T follicular helper cell (primary cell): ENCODE data around the gene TAF15.

Experiments used
- DNase-seq: peaks from one replicate; pipeline ENCODE4 v3.0.0-alpha.2; 2020; ENCODE audit warnings: low read depth

The TAF15 gene

DNA sequence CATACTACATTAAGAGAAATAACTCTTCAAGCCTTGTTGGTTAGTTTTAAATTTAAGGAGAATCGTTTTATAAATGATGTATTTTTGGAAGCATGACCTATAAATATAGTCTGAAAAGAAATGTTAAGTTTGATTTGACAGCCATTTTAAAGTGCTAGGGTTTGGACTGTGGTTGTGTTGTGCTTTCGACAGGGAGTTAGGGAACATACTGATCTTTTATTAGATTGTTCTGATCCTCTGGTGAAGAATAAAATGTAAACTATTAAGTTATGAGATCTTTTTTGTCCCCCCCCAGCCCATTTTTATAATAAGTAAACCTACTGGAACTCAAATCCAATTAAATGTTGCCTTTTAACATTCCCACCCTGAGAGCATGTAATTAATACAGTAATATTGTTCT lies 12.0 kb downstream of the TAF15 start:
- DNase-seq: no peak

DNA sequence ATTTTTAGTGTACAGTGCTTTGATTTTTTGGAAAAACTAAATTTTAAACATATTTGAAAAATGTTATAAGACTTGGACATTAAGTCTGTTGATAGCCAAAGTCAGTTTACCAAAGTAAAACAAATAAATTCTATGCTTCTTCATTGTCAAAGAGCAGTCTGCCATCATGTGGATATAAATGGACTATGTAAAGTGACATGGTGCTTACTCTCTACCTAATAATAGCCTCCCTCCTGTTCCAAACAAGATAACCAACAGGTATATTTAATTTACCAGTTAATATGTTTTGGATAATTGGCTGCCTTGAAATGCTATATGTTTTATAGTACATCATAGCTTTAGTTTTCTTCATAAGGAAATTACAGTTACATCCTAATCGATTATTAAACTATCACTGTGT lies 15.9 kb downstream of the TAF15 start:
- DNase-seq: no peak

DNA sequence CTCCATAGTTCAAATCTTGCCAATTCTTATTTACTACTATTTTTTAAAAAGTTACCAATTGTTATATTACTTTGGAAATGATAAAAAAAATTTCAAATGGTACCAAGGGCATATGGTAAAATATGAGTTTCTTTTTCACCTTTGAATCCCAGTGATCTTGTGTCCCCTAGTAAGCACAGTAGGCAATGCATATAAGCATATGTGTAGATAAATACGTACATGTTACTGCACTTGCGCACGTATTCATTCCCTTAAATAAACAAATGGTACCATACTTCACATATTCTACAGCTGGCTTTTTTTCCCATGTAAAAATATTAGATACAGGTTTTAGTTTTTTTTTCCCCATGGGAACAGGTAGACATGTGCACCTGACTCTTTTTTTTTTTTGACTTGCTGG lies 31.8 kb downstream of the TAF15 start:
- DNase-seq: no peak

DNA sequence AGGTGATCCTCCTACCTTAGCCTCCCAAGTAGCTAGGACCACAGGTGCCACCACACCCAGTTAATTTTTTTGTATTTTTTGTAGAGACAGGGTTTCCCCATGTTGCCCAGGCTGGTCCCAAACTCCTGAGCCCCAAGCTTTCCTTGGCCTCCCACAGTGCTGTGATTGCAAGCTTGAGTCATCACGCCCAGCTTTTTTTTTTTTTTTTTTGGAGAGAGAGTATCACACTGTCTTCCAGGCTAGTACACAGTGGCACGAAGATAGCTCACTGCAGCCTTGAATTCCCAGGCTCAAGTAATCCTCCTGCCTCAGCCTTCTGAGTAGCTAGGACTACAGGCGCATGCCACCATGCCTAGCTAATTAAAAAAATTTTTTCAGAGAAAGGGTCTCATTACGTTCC lies 32.2 kb downstream of the TAF15 start:
- DNase-seq: no peak

DNA sequence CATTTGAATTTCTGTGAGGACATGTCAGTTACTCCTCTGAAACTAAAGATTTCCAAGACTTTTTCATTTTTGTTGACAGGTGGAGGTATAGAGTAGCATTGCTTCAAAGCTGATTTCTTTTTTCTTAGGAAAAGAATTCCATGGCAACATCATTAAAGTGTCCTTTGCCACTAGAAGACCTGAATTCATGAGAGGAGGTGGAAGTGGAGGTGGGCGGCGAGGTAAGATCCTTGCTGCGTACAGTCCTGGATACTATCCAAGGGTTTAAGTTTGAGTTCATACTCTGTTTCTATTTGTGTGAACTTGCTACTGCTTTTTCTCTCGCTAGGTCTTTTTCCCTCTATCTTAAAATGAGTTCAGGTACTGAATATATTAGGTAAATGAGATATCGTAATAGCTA lies 33.0 kb downstream of the TAF15 start:
- no peak for DNase-seq

DNA sequence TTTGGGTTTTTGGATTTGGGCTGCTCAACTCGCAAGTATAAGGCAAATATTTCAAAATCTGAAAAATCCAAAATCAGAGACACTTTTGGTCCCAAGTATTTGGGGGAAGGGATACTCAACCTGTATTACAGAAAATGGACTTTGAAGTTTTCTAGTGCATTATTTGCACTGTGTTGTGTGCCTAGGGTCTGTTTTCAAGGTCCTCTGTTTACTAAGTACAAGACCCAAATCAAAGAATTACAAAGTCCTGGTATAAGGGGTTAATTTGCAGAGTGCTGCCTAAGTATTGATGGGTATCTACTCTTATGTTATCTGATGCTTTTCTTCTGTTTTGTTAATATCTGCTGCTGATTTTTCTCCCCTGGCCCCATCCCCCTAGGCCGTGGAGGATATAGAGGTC lies 34.4 kb downstream of the TAF15 start:
- DNase-seq: no peak

DNA sequence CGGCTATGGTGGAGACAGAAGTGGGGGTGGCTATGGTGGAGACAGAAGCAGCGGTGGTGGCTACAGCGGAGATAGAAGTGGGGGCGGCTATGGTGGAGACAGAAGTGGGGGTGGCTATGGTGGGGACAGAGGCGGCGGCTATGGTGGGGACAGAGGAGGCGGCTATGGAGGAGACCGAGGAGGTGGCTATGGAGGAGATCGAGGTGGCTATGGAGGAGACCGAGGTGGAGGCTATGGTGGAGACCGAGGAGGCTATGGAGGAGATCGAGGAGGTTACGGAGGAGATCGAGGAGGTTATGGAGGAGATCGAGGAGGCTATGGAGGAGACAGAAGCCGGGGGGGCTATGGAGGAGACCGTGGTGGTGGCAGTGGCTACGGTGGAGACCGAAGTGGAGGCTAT lies 35.3 kb downstream of the TAF15 start:
- no peak for DNase-seq

DNA sequence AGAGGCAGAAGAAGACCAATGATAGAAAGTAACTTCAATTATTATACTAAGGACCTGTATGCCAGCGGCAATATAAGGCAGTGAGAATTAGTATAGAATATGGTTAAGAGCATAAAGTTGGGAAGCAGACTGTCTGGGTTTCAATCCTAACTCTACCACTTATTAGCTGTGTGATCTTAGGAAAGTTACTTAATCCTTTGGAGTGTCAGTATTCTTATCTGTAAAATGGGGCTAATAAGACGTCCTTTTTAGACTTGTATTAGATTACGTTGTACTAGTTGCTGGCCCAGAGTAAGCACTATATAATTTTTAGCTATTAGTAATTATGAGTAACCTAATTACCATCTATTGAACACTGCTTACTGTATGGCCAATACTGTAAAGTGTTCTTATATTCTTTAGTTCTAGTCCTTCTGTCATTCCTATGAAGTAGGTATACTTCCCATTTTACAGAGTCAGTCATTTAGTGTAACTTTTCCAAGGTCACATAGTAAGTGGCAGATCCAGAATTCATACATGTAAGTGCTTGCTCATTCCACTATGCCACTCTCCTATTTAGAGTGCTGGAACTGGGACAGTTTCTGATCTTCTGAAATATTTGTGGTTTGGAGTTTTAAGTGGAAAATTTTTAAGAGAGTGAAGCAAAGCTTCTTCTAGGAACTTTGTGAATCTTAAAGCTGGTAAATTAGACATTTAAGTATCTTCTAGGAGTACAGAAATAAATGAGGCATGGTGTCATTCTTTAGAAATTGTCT lies 36.9 kb downstream of the TAF15 start:
- DNase-seq: no peak

DNA sequence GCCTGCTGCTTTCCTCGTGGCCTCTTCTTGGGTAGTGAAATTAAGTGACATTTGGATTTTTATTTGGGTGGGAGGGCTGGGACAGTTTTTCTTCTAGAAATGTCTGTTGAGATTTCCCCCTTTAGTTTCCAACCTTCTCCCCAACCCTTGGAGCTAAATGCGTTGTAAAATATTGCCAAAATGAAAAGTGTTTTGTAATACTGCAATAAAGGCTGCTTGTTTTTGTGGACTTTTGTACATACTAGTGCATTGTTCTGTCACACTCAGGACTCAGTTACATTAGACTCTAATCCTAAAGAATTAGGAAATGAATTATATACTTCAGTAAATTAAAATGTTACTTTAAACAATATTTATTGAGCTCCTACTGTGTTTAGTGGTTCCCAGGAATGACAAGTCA lies 37.7 kb downstream of the TAF15 start:
- DNase-seq: no peak

DNA sequence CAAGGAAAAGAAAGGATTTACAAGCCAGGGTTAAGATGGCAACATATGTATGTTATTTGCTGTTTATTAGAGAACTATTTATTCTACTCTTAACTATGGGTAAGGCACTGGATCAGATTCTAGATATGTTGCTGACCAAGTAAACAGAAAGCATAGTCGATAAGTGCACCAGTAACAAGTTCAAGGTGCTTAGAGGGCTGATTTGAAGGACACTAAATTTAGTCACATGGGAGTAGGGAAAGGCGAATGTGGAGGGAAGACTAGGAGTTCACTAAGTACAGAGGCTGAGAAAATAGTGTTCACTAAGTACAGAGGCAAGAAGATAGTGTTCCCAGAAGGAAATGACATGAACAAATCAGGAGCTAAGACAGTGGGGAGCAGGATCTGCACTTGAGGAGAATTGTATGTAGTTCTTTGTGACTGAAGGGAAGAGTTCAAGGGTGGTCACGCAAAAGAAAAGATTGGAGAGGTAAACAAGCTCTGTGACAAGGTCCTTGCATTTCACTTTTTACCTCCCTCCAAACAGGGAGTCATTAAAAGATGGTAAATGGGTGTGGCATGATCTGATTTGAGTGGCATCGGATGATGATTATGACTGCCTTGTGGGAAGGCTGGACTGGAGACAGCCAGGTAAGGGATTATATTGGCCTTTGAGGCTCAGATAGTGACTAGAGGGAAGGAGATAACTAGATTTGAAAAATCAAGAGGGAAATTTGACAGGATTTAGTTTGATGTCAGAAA lies 38.5 kb downstream of the TAF15 start:
- DNase-seq: no peak

DNA sequence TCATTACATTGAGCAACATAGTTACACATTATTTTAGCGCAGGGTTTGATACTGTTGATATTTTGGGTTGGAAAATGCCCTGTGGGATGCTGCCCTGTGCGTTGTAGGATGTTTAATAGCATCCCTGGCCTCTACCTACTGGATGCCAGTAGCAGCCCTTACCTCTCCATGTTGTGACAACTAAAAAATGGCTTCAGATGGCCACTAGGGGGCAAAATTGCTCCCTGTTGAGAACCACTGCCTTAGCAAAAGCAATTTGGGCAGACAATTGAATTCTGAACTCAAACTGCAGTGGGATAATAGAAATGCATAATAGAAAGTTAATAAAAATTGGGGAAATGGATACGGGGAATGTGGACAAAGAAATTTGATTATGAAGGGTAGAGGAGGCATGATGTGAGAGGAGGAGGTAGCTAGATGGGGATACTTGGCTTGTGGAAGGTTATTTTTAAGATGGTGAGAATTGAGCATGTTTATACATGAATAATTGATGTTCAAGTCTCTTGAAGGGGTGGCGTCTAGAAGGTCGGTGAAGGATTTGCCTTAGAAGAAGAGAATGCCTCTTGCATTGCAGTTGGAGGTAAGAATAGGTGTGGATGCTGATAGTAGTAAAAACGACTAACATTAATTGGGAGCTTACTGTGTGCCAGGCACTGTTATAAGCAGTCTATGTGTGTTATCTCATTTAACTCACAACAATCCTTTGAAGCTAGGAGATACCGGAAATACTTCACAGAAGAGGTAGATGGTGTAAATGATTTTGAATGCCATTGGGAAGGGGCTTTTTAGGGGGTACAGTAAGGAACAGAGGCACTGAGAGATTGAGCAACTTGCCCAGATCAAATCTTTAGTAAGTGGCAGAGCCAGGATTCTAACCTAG lies 40.4 kb downstream of the TAF15 start:
- peak; percentile 24 for DNase-seq

DNA sequence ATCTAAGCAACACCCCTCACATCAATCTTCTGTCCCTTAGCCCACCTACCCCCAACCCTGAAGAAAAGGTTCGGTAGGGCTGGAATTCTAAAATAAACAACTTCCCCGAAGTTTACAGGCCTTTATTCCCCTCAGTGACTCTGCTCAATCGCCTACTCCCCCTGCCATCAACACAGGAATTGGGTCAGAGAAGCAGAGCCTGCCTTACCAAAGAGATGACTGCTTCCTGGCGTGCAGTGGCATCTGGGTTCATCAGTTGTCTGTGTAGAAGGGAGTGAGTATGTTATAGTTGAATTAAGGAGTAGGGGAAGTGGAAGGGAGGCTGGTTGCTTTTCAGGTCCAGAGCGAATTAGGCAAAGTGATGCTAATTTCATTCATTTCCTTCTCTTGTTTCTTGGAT lies 46.7 kb downstream of the TAF15 start:
- no peak for DNase-seq

DNA sequence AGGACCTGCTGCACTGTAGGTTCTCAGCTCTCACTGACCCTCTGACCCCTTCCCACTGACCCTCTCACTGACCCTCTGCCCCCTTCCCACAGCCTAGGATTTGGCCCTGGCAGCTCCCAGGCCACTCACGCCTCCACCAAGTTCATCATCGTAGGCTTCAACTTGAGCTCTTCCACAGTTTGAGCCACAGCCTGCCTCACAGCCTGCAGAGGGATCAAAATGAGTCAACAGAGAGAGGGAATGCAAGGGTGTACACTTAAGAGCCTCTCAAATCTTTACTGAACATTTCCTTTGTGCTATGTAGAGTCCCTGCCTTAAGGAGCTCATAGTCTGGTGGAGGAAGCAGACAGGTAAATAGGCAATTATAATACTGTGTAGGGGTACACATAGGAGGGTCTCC lies 47.3 kb downstream of the TAF15 start:
- DNase-seq: no peak

DNA sequence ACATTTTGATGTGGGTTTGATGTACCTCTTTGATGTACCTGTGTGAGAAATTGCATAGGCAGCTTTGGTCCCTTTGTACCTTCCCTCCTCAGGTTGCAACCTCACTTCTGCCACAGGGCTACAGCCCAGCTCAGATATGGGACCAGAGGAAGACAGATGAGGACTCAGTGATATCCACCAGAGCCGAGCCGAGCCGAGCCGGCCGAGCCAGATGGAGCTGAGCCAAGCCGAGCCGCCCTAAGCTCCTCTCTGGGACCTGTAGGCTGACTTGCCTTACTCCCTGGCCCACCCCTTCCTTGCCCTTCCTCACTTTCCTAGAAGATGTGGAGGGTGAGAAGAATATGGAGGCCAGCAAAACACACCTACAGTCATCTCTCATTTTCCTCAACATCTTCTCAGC lies 55.6 kb downstream of the TAF15 start:
- no peak for DNase-seq

DNA sequence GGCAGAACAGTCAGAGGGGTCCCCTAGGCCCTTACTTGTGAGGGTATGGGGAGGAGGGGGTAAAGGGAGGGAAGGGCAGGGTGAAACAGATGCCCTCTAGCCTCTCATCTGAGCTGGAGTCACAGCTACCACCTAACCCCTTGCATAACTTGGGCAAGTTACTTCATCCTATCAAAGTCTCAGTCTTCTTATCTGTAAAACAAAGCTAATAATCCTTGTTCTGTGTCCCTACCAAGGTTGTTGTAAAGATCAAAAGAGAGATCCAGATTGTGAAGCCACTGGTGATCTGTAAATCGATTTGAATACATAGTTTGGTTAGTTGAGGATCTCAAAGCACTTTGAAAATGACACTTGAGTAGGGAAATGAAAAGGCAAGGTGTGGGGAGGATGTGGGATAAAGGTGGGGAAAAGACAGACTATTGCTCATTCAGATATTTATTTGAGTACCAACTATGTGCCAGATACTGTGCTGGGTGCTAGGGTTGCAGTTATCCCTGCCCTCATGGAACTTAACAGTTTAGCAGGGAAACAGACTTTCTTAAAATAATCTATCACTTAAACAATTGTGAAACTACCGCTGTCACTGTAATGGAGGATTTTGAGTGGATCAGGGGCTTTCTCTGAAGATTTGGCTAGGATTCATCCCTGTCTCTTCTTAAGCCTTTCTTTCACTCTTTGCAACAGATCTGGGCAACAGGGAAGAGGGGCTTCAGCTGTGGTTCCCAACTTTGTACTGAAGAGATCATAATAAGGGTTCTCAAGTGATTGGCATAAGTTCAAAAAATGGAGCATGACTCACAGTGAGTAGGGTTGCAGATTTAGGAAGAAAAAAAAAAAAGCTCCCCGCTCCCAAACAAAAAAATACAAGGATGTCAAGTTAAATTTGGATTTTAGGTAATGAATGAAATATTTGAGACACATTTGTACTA lies 56.4 kb downstream of the TAF15 start:
- DNase-seq: no peak

DNA sequence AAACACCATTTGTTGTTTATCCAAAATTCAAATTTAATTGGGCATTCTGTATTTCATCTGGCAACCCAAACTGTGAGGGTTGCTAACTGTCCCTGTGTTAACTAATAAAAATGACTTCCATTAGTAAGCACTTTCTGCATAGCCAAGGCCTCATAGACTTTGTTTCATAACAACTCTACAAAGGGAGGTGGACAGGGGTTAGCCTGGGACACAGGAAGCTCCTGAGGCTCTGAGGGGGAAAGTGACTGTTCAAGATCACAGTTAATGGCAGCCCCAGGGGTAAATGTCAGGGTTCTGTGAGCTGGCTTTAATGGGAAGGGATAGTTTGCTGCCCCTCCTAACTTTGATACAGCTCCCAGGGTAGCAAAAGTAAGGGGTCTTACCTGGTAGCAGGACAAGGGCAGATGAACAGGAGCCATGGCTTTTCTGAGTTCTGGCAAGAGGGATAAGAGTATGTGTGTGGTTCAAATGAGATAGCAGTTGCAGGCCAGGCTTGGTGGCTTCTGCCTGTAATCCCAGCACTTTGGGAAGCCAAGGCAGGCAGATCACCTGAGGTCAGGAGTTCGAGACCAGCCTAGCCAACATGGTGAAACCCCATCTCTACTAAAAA lies 57.2 kb downstream of the TAF15 start:
- no peak for DNase-seq

DNA sequence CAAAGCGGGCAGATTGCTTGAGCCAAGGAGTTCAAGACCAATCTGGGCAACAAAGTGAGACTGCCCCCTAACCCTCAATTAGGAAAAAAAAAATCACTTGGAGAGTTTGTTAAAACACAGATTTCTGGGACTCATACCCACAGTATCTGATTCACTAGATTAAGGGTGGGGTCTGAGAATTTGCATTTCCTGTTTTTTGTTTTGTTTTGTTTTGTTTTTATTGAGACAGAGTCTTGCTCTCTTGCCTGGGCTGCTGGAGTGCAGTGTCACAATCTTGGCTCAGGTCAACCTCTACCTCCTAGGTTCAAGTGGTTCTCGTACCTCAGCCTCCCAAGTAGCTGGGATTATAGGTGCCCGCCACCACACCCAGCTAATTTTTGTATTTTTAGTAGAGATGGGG lies 58.3 kb downstream of the TAF15 start:
- no peak for DNase-seq

DNA sequence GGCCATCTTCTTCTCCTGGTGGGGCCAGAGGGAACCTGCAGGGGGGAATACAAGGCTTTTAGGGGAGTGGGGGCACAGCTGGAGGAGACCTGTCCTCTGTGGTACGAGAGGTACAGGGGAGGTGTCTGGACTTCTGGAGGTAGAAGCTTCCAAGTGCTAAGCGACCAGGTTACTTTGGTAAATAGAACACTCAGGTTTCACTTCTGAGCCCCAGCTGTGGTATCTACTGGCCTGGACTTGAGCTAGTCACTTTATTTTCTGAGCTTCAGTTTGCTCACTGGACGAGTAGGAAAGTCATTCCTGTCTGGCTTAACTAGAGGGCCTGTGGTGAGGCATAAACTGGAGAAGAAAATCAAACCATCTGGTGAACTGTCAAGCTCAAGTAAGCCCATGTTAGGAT lies 59.5 kb downstream of the TAF15 start, which contains the start of gene HEATR9:
Gene HEATR9, minus strand, starts transcription at position 155 of the 400 bp plus-strand sequence. Its CDS starts 149 bp downstream, at position 6.
- DNase-seq: no peak

DNA sequence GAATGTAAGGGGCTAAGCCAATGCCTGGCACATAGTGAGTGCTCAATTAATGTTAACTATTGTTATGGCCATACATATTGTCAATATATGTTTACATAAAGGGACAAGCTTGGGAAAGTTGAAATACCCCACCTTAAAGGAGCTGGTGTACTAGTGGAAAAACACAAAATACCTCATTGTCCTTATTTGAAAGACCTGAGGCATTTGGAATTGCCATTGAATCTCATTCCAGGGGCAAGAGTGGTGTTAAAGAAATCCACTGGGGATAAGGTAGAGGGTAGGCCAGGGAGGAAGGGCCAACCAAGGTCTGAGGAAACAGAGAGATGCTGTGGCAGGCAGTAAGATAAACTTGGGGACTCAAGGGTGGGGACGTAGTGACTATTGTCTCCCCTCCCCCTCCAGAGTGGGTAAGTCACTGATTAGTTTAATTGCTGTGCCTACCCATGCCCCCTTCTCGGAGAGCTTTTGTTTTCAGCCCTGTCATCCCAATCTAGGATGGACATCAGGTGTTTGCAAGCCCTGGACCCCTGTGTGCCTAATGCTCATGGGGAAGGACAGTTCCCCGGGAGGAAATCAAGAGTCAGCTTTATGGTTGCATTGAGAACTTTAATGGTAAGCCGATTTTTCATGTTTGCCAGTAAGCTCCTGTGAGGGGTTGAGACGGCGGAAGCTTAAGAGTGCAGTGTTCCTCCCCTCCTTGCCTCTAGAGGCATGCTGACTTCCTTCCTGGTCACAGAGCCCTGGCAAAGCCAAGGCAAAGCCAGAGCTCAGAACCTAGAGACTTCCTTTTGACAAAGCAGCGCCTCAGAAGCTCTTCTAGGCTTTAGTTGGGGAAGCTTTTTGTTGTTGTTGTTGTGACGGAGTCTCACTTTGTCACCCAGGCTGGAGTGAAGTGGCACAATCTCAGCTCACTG lies 61.9 kb downstream of the TAF15 start:
- no peak for DNase-seq
